HG03039 (cell line): ENCODE data around the gene HOXC10.

Source experiments
- ATAC-seq: cut with Tn5 transposase; IDR thresholded peaks from one replicate; pipeline ENCODE4 v1.9.1; 2021; ENCODE audit warnings: mild to moderate bottlenecking, moderate library complexity; ENCODE audit not compliant: unreplicated experiment

Gene HOXC10

GRCh38 chr12:53984901-53985691 is at the start of gene HOXC10:
Gene HOXC10 (plus strand): TSS chr12:53985146. CDS start chr12:53985260, 114 bp downstream.
- no peak for ATAC-seq

- ATAC-seq, result no peak
These were observed 49.3 kb upstream of the HOXC10 start for GRCh38 chr12:53935383-53936341.

- ATAC-seq, result no peak
These were observed 47.8 kb upstream of the HOXC10 start for GRCh38 chr12:53937099-53937498.

- ATAC-seq, result no peak
These were observed 47.2 kb upstream of the HOXC10 start for GRCh38 chr12:53937596-53938325.

- no peak for ATAC-seq
These were observed 46.4 kb upstream of the HOXC10 start, which contains the start of gene HOXC13 for GRCh38 chr12:53938326-53939140. Gene HOXC13 (plus strand): TSS chr12:53938831. CDS start chr12:53938907, 76 bp downstream.

GRCh38 chr12:53939141-53940108 is 45.5 kb upstream of the HOXC10 start:
- ATAC-seq, result no peak

- ATAC-seq, result no peak
These were observed 44.4 kb upstream of the HOXC10 start for GRCh38 chr12:53940443-53941014.

GRCh38 chr12:53941187-53941586 is 43.8 kb upstream of the HOXC10 start:
- no peak for ATAC-seq

- ATAC-seq, result no peak
These were observed 43.2 kb upstream of the HOXC10 start for GRCh38 chr12:53941750-53942149.

GRCh38 chr12:53942467-53942997 is 42.4 kb upstream of the HOXC10 start:
- no peak for ATAC-seq

GRCh38 chr12:53944209-53944608 is 40.7 kb upstream of the HOXC10 start:
- no peak for ATAC-seq

- ATAC-seq, result no peak
These were observed 39.8 kb upstream of the HOXC10 start for GRCh38 chr12:53944907-53945847.

- no peak for ATAC-seq
These were observed 37.2 kb upstream of the HOXC10 start for GRCh38 chr12:53947743-53948142.

- ATAC-seq, result no peak
These were observed 36.0 kb upstream of the HOXC10 start for GRCh38 chr12:53948650-53949593.

- ATAC-seq, result no peak
These were observed 35.1 kb upstream of the HOXC10 start for GRCh38 chr12:53949631-53950436.
